ENCODE measurements around the gene RBM45.

DNA sequence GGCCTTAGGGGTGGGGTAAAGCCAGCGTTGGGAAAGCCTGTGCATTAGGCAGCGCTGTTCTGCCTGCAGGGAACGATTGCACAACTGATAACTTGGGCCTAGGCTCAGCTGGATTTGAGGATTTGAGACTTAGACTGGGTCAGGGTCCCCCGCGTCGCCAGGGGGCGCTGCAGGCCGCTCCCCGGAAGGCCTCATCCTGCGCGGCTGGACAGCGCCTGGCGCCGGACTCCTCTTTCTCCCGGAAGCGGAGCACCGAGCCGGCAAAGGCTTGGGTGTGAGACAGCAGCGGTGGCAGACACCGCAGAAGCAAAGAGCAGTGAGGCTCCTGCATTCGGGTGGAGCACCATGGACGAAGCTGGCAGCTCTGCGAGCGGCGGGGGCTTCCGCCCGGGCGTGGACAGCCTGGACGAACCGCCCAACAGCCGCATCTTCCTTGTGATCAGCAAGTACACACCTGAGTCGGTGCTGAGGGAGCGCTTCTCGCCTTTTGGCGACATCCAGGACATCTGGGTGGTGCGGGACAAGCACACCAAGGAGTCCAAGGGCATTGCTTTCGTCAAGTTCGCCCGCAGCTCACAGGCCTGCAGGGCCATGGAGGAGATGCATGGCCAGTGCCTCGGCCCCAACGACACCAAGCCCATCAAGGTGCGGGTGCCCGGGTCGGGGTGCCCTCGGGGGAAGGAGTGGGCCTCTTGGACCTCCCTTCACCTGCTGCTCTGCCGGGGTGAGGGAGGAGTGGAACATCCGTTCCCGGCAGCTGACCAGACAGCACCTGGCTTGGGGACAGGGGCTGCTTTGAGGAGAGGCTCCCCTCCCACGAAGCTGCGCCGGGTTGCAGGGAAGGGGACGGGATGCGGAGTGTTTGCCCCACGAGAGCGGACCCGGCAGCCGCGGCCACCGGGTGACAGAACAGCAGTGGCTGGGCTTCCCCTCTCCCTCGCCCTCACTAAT, at the start of gene RBM45:
- TF ChIP-seq, protein P1, sequence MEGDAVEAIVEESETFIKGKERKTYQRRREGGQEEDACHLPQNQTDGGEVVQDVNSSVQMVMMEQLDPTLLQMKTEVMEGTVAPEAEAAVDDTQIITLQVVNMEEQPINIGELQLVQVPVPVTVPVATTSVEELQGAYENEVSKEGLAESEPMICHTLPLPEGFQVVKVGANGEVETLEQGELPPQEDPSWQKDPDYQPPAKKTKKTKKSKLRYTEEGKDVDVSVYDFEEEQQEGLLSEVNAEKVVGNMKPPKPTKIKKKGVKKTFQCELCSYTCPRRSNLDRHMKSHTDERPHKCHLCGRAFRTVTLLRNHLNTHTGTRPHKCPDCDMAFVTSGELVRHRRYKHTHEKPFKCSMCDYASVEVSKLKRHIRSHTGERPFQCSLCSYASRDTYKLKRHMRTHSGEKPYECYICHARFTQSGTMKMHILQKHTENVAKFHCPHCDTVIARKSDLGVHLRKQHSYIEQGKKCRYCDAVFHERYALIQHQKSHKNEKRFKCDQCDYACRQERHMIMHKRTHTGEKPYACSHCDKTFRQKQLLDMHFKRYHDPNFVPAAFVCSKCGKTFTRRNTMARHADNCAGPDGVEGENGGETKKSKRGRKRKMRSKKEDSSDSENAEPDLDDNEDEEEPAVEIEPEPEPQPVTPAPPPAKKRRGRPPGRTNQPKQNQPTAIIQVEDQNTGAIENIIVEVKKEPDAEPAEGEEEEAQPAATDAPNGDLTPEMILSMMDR (conservative IDR thresholded peaks at IDR 0.05; ENCODE audit: low read depth, low read length): peak; percentile 91
- TF ChIP-seq EZH2 (IDR thresholded peaks at IDR 0.05; ENCODE audit: low read length, unreplicated experiment): no peak
